A673 (cell line): ENCODE measurements around the gene LMAN1L. TPM values are rescaled to one million over a fixed set of nuclear protein-coding genes. Genes with fewer than 3 reads are reported as not detected.

Experiments
- BruUV-seq: library from RNA; stranded (reverse); fragments of 400-500 nt; replicated peaks from 2 replicates; lab custom pipeline; 2021; lab: Mats Ljungman, UMichigan
- CTCF ChIA-PET: fragments of 300-600 bp; sonication (Branson Sonifier 250); formaldehyde crosslinking; loops from one replicate; lab custom pipeline; 2022; ENCODE audit warnings: antibody characterized with exemption; lab: Charles Lee
- POLR2A ChIA-PET: fragments of 300-600 bp; sonication (Branson Sonifier 250); formaldehyde crosslinking; loops from one replicate; lab custom pipeline; 2022; ENCODE audit warnings: antibody characterized with exemption; ENCODE audit not compliant: low non-redundant PET; lab: Charles Lee
- DNase-seq: peaks from one replicate; pipeline ENCODE4 v3.0.0-alpha.2; 2015; ENCODE audit warnings: low spot score
- H3K27ac ChIP-seq: fragments of 200-600 bp; sonication (generic); 2 replicates; pipeline ENCODE4 v1.5.1; 2016; ENCODE audit warnings: mixed run types, low read depth, mild to moderate bottlenecking, mixed read lengths, antibody characterized with exemption, low read length; ENCODE audit not compliant: poor library complexity, severe bottlenecking
- H3K27me3 ChIP-seq: fragments of 200-600 bp; sonication (generic); replicated peaks from 2 replicates; pipeline ENCODE4 v1.6.1; 2017; ENCODE audit warnings: mixed run types, low read depth, mild to moderate bottlenecking, mixed read lengths, antibody characterized with exemption, low read length; ENCODE audit not compliant: insufficient read depth, poor library complexity
- H3K36me3 ChIP-seq: fragments of 200-600 bp; sonication (generic); 2 replicates; pipeline ENCODE4 v1.6.1; 2016; ENCODE audit warnings: mixed run types, mild to moderate bottlenecking, mixed read lengths, antibody characterized with exemption, low read length; ENCODE audit not compliant: insufficient read depth, poor library complexity, severe bottlenecking
- H3K4me1 ChIP-seq: fragments of 200-600 bp; sonication (generic); 2 replicates; pipeline ENCODE4 v1.6.1; 2017; ENCODE audit warnings: mixed run types, mild to moderate bottlenecking, mixed read lengths, antibody characterized with exemption, low read length; ENCODE audit not compliant: insufficient read depth, poor library complexity, severe bottlenecking
- H3K4me3 ChIP-seq: fragments of 200-600 bp; sonication (generic); 2 replicates; pipeline ENCODE4 v1.5.1; 2016; ENCODE audit warnings: low read depth, mixed run types, mild to moderate bottlenecking, mixed read lengths, low read length; ENCODE audit not compliant: poor library complexity, severe bottlenecking
- H3K9me3 ChIP-seq: fragments of 200-600 bp; sonication (generic); 2 replicates; pipeline ENCODE4 v1.6.1; 2016; ENCODE audit warnings: mixed run types, low read depth, mild to moderate bottlenecking, mixed read lengths, antibody characterized with exemption, low read length; ENCODE audit not compliant: poor library complexity, severe bottlenecking
- EZH2 ChIP-seq: fragments of 200-600 bp; sonication (generic); IDR thresholded peaks from 2 replicates; pipeline ENCODE4 v1.6.1; 2017; ENCODE audit warnings: borderline replicate concordance, low read depth, mild to moderate bottlenecking, mixed read lengths, antibody characterized with exemption, low read length; ENCODE audit not compliant: poor library complexity, severe bottlenecking
- intact Hi-C: fragments of 100-400 bp; cut with micrococcal nuclease; formaldehyde crosslinking; loops from one replicate; pipeline ENCODE4 v1.10.0; 2022; ENCODE audit not compliant: unreplicated experiment
- total RNA-seq: library from RNA; stranded (reverse); gene quantifications from 2 replicates; pipeline ENCODE4 v1.2.3, GENCODE V29; 2021
- TF ChIP-seq, protein P1 (sequence below): fragments of 300-800, 200-600 bp; sonication (generic); conservative IDR thresholded peaks from 2 replicates; pipeline ENCODE4 v1.5.1; 2017; ENCODE audit warnings: low read depth, mild to moderate bottlenecking, antibody characterized with exemption, low read length, moderate library complexity, mixed read lengths

The LMAN1L gene
- total RNA-seq, 1 experiment from 2014 or later = 0.80 TPM

DNA sequence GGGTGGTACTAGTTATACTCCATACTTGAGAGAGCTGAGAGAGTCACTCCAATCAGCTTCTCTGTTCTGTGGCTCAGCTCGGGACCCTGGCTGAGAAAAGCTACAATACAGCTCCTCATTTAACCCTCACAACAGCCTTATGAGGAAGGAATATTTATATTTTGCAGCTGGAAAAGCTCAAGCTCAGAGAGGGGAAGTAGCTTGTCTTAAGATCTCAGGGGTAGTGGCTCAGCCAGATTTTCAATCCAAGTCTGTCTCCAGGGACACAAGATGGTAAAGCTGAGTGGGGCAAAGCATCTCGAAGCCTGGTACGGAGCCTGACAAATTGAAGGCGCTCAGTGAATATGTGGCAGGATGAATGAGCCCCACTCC lies 45.7 kb downstream of the LMAN1L start:
- Histone ChIP-seq H3K36me3 (peaks cover 12% of the 10 kb centered on the region), H3K9me3 (no peaks in the 10 kb centered on the region), H3K27ac (peak overlapping the region; percentile 30), H3K4me1 (no peaks in the 10 kb centered on the region), H3K4me3 (no peak overlapping the region), H3K27me3 (no peaks in the 10 kb centered on the region)
- BruUV-seq = no TSS peak
- no peak for TF ChIP-seq EZH2
- TF ChIP-seq, protein P1, sequence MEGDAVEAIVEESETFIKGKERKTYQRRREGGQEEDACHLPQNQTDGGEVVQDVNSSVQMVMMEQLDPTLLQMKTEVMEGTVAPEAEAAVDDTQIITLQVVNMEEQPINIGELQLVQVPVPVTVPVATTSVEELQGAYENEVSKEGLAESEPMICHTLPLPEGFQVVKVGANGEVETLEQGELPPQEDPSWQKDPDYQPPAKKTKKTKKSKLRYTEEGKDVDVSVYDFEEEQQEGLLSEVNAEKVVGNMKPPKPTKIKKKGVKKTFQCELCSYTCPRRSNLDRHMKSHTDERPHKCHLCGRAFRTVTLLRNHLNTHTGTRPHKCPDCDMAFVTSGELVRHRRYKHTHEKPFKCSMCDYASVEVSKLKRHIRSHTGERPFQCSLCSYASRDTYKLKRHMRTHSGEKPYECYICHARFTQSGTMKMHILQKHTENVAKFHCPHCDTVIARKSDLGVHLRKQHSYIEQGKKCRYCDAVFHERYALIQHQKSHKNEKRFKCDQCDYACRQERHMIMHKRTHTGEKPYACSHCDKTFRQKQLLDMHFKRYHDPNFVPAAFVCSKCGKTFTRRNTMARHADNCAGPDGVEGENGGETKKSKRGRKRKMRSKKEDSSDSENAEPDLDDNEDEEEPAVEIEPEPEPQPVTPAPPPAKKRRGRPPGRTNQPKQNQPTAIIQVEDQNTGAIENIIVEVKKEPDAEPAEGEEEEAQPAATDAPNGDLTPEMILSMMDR = no peak
- intact Hi-C loops = no loop called here
- DNase-seq = no peak
- POLR2A ChIA-PET = no interaction called here
- CTCF ChIA-PET = interaction anchor here (0.6 kb wide), 1 partner anchor 22 kb away, joined by 4 read pairs; no protein-coding TSS in a partner anchor

DNA sequence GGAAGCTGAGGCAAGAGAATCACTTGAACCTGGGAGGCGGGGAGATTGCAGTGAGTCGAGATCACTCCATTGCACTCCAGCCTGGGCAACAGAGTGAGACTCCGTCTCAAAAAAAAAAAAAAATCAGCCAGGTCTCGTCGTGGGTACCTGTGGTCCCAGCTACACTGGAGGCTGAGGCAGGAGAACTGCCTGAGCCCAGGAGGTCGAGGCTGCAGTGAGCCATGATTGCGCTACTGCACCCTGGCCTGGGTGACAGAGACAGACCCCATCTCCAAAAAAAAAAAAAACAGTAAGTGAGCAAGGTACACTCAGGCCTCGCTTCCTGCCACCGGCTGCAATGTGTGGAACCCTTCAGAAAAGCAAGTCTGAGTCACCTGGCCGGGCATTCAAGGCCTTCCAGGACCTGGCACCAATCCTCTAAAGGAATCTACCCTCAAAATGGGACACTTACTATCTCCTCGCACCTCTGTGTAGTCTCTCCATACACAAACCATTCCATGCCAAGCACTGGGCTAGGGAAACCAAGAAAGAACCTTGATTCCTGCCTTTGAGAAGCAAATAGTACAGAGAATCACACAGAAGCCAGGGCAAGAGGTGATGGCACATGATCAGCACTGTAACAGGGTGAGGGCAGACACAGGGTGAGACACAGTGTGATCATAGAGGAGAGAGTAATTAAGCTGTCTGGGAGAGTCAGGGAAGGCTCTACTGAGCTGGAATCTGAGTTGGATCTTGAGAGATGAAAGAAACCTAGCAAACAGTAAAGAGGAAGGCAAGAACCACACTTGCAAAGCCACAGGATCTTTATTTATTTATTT lies 50.8 kb downstream of the LMAN1L start:
- no peaks in the 10 kb centered on the region for H3K27me3 ChIP-seq
- H3K27ac ChIP-seq = no peak overlapping the region
- ChIA-PET CTCF (no interaction called here), POLR2A (no interaction called here)
- H3K4me1 ChIP-seq = peaks cover 7% of the 10 kb centered on the region
- no peak for DNase-seq
- no TSS peak for BruUV-seq
- H3K4me3 ChIP-seq = no peak overlapping the region
- H3K9me3 ChIP-seq = peaks cover 7% of the 10 kb centered on the region
- intact Hi-C loops = no loop called here
- TF ChIP-seq EZH2 = no peak
- TF ChIP-seq, protein P1 = no peak
- peaks cover 12% of the 10 kb centered on the region for H3K36me3 ChIP-seq

DNA sequence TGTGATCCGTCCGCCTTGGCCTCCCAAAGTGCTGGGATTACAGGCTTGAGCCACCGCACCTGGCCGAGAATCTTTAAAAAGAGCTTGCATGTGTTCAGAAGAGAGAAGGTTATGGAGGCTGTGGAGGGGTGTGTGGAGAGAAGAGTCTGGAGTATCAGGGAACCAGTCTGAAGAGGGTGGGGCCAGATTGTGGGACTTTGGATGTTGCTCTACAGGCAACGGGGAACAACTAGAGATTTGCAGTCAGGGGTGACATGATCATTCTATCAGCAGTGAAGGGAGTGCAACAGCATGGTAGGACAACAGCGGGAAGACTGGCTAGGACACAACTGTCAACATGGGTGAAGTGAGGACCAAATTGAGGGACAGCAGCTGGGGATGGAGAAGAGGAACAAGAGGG lies 51.7 kb downstream of the LMAN1L start:
- POLR2A ChIA-PET = no interaction called here
- H3K27ac ChIP-seq = no peak overlapping the region
- intact Hi-C loops = no loop called here
- H3K27me3 ChIP-seq = no peaks in the 10 kb centered on the region
- no TSS peak for BruUV-seq
- H3K4me3 ChIP-seq = no peak overlapping the region
- CTCF ChIA-PET = no interaction called here
- no peak for DNase-seq
- TF ChIP-seq EZH2 = no peak
- TF ChIP-seq, protein P1 = no peak
- peaks cover 14% of the 10 kb centered on the region for H3K36me3 ChIP-seq
- peaks cover 9% of the 10 kb centered on the region for H3K4me1 ChIP-seq
- H3K9me3 ChIP-seq = peaks cover 9% of the 10 kb centered on the region
